IMR-90 (cell line): ENCODE measurements around the gene KAZN. TPM values are rescaled to one million over a fixed set of nuclear protein-coding genes. Genes with fewer than 3 reads are reported as not detected.

Source experiments
- ATAC-seq: fragments of 200-7000 bp; cut with Tn5 transposase; 2 replicates; pipeline ENCODE4 v1.9.1; 2020; ENCODE audit warnings: low read depth, mild to moderate bottlenecking, moderate library complexity
- BruUV-seq: library from RNA; stranded (reverse); fragments of 400-500 nt; replicated peaks from 2 replicates; lab custom pipeline; 2021; lab: Mats Ljungman, UMichigan
- CTCF ChIA-PET: fragments of 300-600 bp; formaldehyde crosslinking; extraction: SDS; loops from one replicate; lab custom pipeline; 2021; ENCODE audit warnings: antibody characterized with exemption; lab: Yijun Ruan, JAX
- POLR2A ChIA-PET: fragments of 300-600 bp; sonication (Branson Sonifier 250); formaldehyde crosslinking; loops from one replicate; lab custom pipeline; 2022; ENCODE audit warnings: antibody characterized with exemption; ENCODE audit not compliant: unreplicated experiment; lab: Charles Lee
- DNase-seq: peaks from one replicate; pipeline ENCODE4 v3.0.0; 2013
- H2AFZ ChIP-seq: replicated peaks from 2 replicates; pipeline ENCODE3; 2013; ENCODE audit warnings: low read length, mild to moderate bottlenecking; ENCODE audit not compliant: poor library complexity
- H2AK5ac ChIP-seq: 2 replicates; pipeline ENCODE4 v1.6.1; 2013; ENCODE audit warnings: low read depth, low read length, inconsistent platforms
- H2AK9ac ChIP-seq: replicated peaks from 2 replicates; pipeline ENCODE3; 2013; ENCODE audit warnings: mild to moderate bottlenecking, low read depth, low read length, moderate library complexity; ENCODE audit not compliant: poor library complexity
- H2BK120ac ChIP-seq: 2 replicates; pipeline ENCODE4 v1.6.1; 2013; ENCODE audit warnings: low read depth, low read length, inconsistent platforms
- H2BK15ac ChIP-seq: 3 replicates; pipeline ENCODE4 v1.6.1; 2013; ENCODE audit warnings: low read depth, low read length, inconsistent platforms
- H2BK20ac ChIP-seq: 2 replicates; pipeline ENCODE4 v1.6.1; 2013; ENCODE audit warnings: low read depth, mild to moderate bottlenecking, inconsistent platforms, low read length, moderate library complexity
- H2BK5ac ChIP-seq: 2 replicates; pipeline ENCODE4 v1.6.1; 2013; ENCODE audit warnings: mild to moderate bottlenecking, low read depth, low read length, inconsistent platforms; ENCODE audit not compliant: poor library complexity, severe bottlenecking
- H3K14ac ChIP-seq: replicated peaks from 2 replicates; pipeline ENCODE4 v1.6.1; 2013; ENCODE audit warnings: low read depth, low read length, inconsistent platforms
- H3K18ac ChIP-seq: 2 replicates; pipeline ENCODE4 v1.6.1; 2013; ENCODE audit warnings: low read depth, low read length, control low read depth
- H3K23ac ChIP-seq: 2 replicates; pipeline ENCODE4 v1.6.1; 2013; ENCODE audit warnings: low read depth, low read length, inconsistent platforms
- H3K27ac ChIP-seq: 2 replicates; pipeline ENCODE4 v1.5.1; 2013; ENCODE audit warnings: mild to moderate bottlenecking, control low read depth, low read length; ENCODE audit not compliant: insufficient read depth
- H3K27me3 ChIP-seq: 2 replicates; pipeline ENCODE4 v1.6.1; 2013; ENCODE audit warnings: low read length; ENCODE audit not compliant: control insufficient read depth, insufficient read depth
- H3K36me3 ChIP-seq: 2 replicates; pipeline ENCODE4 v1.6.1; 2013; ENCODE audit warnings: low read length, mixed read lengths; ENCODE audit not compliant: control insufficient read depth, insufficient read depth
- H3K4ac ChIP-seq: 2 replicates; pipeline ENCODE4 v1.6.1; 2013; ENCODE audit warnings: low read depth, low read length, inconsistent platforms
- H3K4me1 ChIP-seq: 2 replicates; pipeline ENCODE4 v1.6.1; 2013; ENCODE audit warnings: low read length, mixed read lengths; ENCODE audit not compliant: control insufficient read depth, insufficient read depth
- H3K4me2 ChIP-seq: 2 replicates; pipeline ENCODE4 v1.6.1; 2013; ENCODE audit warnings: low read depth, mild to moderate bottlenecking, control low read depth, low read length, moderate library complexity
- H3K4me3 ChIP-seq: 2 replicates; pipeline ENCODE4 v1.5.1; 2013; ENCODE audit warnings: low read depth, mild to moderate bottlenecking, control low read depth, low read length, moderate library complexity; ENCODE audit not compliant: insufficient read depth
- H3K56ac ChIP-seq: 2 replicates; pipeline ENCODE4 v1.6.1; 2013; ENCODE audit warnings: low read length, inconsistent platforms; ENCODE audit not compliant: insufficient read depth; ENCODE audit errors: extremely low read depth
- H3K79me1 ChIP-seq, 2 experiments: 2 replicates each; pipeline ENCODE4 v1.6.1; 2013; ENCODE audit warnings: low read length in 2 of 2, inconsistent platforms in 1 of 2, low read depth in 1 of 2
- H3K9ac ChIP-seq: 2 replicates; pipeline ENCODE4 v1.6.1; 2013; ENCODE audit warnings: low read depth, low read length, control low read depth
- H3K9me1 ChIP-seq: 2 replicates; pipeline ENCODE4 v1.6.1; 2013; ENCODE audit warnings: low read length, inconsistent platforms; ENCODE audit not compliant: insufficient read depth
- H3K9me3 ChIP-seq: 2 replicates; pipeline ENCODE4 v1.6.1; 2013; ENCODE audit warnings: low read length; ENCODE audit not compliant: control insufficient read depth, insufficient read depth
- H4K20me1 ChIP-seq: 2 replicates; pipeline ENCODE4 v1.6.1; 2013; ENCODE audit warnings: low read length, inconsistent platforms; ENCODE audit not compliant: insufficient read depth
- H4K5ac ChIP-seq: 2 replicates; pipeline ENCODE4 v1.6.1; 2013; ENCODE audit warnings: mild to moderate bottlenecking, low read depth, low read length, control low read depth
- H4K8ac ChIP-seq, 2 experiments: 2 replicates each; pipeline ENCODE4 v1.6.1; 2013; ENCODE audit warnings: low read depth in 2 of 2, low read length in 2 of 2, control low read depth in 1 of 2, inconsistent platforms in 1 of 2
- H4K91ac ChIP-seq: 2 replicates; pipeline ENCODE4 v1.6.1; 2013; ENCODE audit warnings: low read depth, low read length, inconsistent platforms; ENCODE audit not compliant: insufficient read depth
- CTCF ChIP-seq: conservative IDR thresholded peaks from 2 replicates; pipeline ENCODE4 v1.5.1; 2012; ENCODE audit warnings: mild to moderate bottlenecking, low read depth, low read length, improper control_type of control experiment
- FOS ChIP-seq: fragments of 150-350 bp; IDR thresholded peaks from 2 replicates; pipeline ENCODE4 v1.6.1; 2016; ENCODE audit warnings: low read depth, low read length
- MAFK ChIP-seq: IDR thresholded peaks from 2 replicates; pipeline ENCODE4 v1.6.1; 2012; ENCODE audit warnings: low read depth, low read length, improper control_type of control experiment
- MAZ ChIP-seq: IDR thresholded peaks from 2 replicates; pipeline ENCODE4 v1.6.1; 2012; ENCODE audit warnings: low read depth, mild to moderate bottlenecking, low read length, improper control_type of control experiment, moderate library complexity, borderline replicate concordance
- NFE2L2 ChIP-seq: fragments of 150-350 bp; IDR thresholded peaks from 2 replicates; pipeline ENCODE4 v1.6.1; 2016; ENCODE audit warnings: low read depth, mild to moderate bottlenecking, low read length
- POLR2A ChIP-seq: IDR thresholded peaks from 2 replicates; pipeline ENCODE4 v1.6.1; 2012; ENCODE audit warnings: mild to moderate bottlenecking, low read depth, low read length
- RCOR1 ChIP-seq: IDR thresholded peaks from 2 replicates; pipeline ENCODE4 v1.6.1; 2012; ENCODE audit warnings: mild to moderate bottlenecking, low read length, improper control_type of control experiment; ENCODE audit not compliant: insufficient replicate concordance
- SMC3 ChIP-seq: fragments of 150-350 bp; IDR thresholded peaks from 2 replicates; pipeline ENCODE4 v1.6.1; 2016; ENCODE audit warnings: low read depth, mild to moderate bottlenecking, antibody characterized with exemption, low read length, moderate library complexity
- USF2 ChIP-seq: fragments of 150-350 bp; IDR thresholded peaks from 2 replicates; pipeline ENCODE4 v1.6.1; 2017; ENCODE audit warnings: mild to moderate bottlenecking, antibody characterized with exemption, low read length, low read depth
- WGBS, 2 experiments: methylation state at CpG; one replicate each; pipeline versions ENCODE4 v1.1.5 to v1.1.7; 2013; ENCODE audit warnings: missing lambda C conversion rate in 2 of 2; ENCODE audit not compliant: insufficient read length in 1 of 2; ENCODE audit errors: extremely low coverage in 2 of 2; 5-methylcytosine and 5-hydroxymethylcytosine counted together
- dilution Hi-C: fragments of 300-500 bp; cut with HindIII; formaldehyde crosslinking; loops from one replicate; pipeline ENCODE4 v1.14.3; 2018; ENCODE audit warnings: low sequenced_read_pairs; ENCODE audit not compliant: unreplicated experiment
- in situ Hi-C: fragments of 300-500 bp; cut with MboI; formaldehyde crosslinking; loops from 3 replicates; pipeline ENCODE4 v1.14.3; 2019; ENCODE audit warnings: low sequenced_read_pairs, inconsistent platforms, mixed read lengths
- intact Hi-C: fragments of 100-400 bp; cut with micrococcal nuclease; formaldehyde crosslinking; loops from 2 replicates; pipeline ENCODE4 v1.10.0; 2022
- polyA plus RNA-seq, 3 experiments: library from polyadenylated mRNA; depleted of rRNA; stranded (reverse); fragments of >200 nt; gene quantifications; 2 replicates each; pipeline ENCODE4 v1.2.3, GENCODE V29; 2012; ENCODE audit warnings: low replicate concordance in 1 of 3
- total RNA-seq: library from RNA; depleted of rRNA; stranded (reverse); fragments of >200 nt; gene quantifications from 2 replicates; pipeline ENCODE4 v1.2.3, GENCODE V29; 2012

The KAZN gene
- total and polyA plus RNA-seq, 2 of the 4 experiments (the other 2 are of a cell fraction) = 5.2 to 10.5 TPM

GRCh38 chr1:14962407-14962806, 363.9 kb downstream of the KAZN start:
- POLR2A ChIA-PET = no interaction called here
- no peak overlapping the region for H2BK20ac ChIP-seq
- no peak overlapping the region for H3K4me3 ChIP-seq
- peaks cover 17% of the 10 kb centered on the region for H4K20me1 ChIP-seq
- no peak overlapping the region for H2BK120ac ChIP-seq
- WGBS, 2 experiments = 100% methylated on average over 1 of the region's 7 CpGs; no CpG with 5 or more reads in 1 of the 2 experiments
- H2AK5ac ChIP-seq = no peak overlapping the region
- peaks cover 22 to 77% of the 10 kb centered on the region in 2 experiments for H3K79me1 ChIP-seq
- H2BK5ac ChIP-seq = no peak overlapping the region
- H3K36me3 ChIP-seq = peaks cover 35% of the 10 kb centered on the region
- no peaks in the 10 kb centered on the region for H3K4me1 ChIP-seq
- ATAC-seq (no peak), DNase-seq (no peak)
- H3K27me3 ChIP-seq = no peaks in the 10 kb centered on the region
- H2BK15ac ChIP-seq = no peak overlapping the region
- 0 out of 2 replicates have a peak, but pooled peaks cover 1% of the 10 kb centered on the region for H3K9me3 ChIP-seq
- BruUV-seq = no TSS peak
- no peak overlapping the region for H4K8ac ChIP-seq
- H3K18ac ChIP-seq = no peak overlapping the region
- no peak overlapping the region for H4K5ac ChIP-seq
- no peak overlapping the region for H3K56ac ChIP-seq
- peaks cover 19% of the 10 kb centered on the region for H3K9me1 ChIP-seq
- no peak overlapping the region for H4K91ac ChIP-seq
- no peak for TF ChIP-seq SMC3
- TF ChIP-seq MAZ = no peak
- TF ChIP-seq FOS = no peak
- no peak for TF ChIP-seq NFE2L2
- TF ChIP-seq MAFK = no peak
- no peak for TF ChIP-seq RCOR1
- TF ChIP-seq USF2 = no peak
- no peak for TF ChIP-seq POLR2A
- TF ChIP-seq CTCF = no peak
- dilution Hi-C loops = no loop called here
- intact Hi-C loops = no loop called here
- no peak overlapping the region for H3K4ac ChIP-seq
- no peak overlapping the region for H3K14ac ChIP-seq
- no peak overlapping the region for H3K4me2 ChIP-seq
- no peak overlapping the region for H2AK9ac ChIP-seq
- no peak overlapping the region for H2AFZ ChIP-seq
- no peak overlapping the region for H3K27ac ChIP-seq
- H3K23ac ChIP-seq = no peak overlapping the region
- no peak overlapping the region for H3K9ac ChIP-seq
- in situ Hi-C loops = no loop called here
- CTCF ChIA-PET = no interaction called here
